NCI-H526 (cell line): ENCODE results near the gene PDK2.

Source experiments
- DNase-seq, 2 experiments: peaks; one replicate each; lab custom pipeline; 2025; lab: John Stamatoyannopoulos, UW

Gene PDK2

DNA sequence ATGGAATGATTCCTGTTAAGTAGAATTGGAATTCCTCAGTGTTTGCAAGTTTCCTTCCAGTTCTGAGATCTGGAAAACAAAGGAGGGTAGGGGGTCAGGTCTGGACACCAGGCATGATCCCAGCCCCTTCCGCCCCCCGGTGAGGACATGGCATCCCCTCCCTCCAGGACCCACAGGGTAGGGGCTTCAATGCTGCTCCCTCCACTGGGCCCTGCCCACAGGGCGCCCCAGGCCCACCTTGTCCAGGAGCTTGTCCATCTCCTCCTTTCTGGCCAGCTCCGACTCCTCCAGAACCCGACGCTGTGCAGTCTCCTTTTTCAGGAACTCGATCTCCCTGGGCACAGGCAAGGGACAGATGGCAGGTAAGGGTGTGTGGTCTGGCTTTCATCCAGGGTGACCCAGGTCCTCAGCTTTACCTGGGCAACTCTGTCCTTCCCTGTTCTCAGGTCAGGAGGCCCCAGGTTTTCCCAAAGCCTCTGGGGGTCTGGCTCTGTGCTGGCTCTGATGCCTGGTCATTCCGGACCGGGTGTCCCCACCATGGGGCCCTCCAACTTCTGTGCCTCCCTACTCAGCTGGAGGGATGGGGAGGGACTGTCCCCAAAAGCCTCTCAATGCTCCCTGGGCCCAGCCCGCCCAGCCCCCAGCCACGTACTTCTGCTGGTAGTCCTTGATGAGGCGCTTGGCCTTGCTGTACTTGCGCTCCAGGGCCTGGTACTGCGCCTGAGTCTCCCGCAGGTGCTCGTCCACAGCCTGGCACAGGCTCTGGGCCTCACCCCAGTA is 40.4 kb downstream of the PDK2 start:
- DNase-seq, result no peak

DNA sequence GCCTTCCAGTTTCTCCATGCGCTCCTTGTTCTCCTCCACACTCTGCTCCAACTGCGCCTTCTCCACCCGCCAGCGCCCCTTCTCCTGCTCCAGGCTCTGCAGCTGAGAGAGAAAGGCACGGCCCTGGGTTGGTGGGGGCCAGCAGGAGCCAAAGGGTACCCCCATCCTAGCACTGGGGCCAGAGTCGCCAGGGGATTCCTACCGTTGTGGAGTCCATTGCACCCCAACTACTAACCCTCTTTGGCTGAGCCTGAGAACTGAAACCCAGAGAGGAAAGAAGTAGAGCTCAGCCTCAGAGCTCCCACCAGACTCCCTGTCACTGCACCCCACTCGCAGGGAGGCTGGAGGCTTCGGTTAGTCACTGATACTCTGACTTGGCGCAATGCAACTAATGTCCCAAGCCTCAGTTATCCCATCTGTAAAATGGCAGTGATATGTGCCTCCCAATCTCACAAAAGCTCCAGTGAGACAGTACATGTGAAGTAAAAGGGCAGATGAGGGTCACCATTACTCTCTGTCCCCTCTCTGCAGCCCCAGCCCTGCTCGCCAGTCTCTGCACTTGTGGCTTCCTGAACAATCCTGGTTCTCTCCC is 41.0 kb downstream of the PDK2 start:
- no peak for DNase-seq

DNA sequence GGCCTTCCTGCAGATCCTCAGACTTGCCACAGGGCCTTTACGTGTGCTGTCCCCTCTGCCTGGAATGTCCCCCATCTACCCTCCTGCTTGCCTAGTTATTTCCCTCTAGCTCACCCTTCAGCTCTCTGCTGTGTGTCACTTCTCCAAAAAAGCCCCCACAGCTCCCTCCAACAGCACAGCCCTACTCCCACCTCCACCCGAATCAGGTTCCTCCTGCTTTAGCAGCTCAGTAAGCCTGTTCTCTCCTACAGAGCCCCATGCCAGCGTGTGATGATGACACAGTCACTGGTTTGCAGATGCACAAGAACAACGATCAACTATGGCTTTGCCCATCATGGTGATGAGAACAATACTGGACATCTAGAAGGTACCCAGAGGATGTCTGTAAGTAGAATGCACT is 41.9 kb downstream of the PDK2 start:
- DNase-seq, result no peak

DNA sequence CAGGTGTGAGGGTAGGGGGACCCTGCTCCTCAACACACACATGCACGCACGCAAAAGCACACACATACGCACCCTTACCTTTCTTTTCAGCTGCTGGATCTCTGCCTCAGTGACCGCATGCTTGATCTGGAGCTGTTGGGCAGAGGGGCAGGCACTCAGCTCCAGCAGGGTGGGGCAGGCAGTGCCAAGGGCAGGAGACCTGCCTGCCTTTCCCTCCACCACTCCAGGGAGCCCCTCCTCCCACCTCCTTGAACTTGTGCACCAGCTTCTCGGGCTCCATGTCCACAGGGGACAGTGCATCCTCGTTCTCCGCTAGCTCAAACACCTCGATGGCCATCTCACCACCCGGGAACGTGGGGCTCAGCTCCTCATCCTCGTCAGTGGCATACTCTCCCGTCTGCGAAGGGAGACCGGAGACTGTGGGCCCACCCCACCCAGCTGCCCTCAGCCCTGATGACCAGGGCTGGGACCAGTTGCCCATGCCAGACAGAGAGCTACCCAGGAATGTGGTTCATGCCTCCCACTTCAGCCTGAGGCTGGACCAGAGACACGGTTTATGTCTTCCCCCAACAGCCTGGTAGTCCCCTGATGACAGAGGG is 44.1 kb downstream of the PDK2 start:
- DNase-seq, result no peak

DNA sequence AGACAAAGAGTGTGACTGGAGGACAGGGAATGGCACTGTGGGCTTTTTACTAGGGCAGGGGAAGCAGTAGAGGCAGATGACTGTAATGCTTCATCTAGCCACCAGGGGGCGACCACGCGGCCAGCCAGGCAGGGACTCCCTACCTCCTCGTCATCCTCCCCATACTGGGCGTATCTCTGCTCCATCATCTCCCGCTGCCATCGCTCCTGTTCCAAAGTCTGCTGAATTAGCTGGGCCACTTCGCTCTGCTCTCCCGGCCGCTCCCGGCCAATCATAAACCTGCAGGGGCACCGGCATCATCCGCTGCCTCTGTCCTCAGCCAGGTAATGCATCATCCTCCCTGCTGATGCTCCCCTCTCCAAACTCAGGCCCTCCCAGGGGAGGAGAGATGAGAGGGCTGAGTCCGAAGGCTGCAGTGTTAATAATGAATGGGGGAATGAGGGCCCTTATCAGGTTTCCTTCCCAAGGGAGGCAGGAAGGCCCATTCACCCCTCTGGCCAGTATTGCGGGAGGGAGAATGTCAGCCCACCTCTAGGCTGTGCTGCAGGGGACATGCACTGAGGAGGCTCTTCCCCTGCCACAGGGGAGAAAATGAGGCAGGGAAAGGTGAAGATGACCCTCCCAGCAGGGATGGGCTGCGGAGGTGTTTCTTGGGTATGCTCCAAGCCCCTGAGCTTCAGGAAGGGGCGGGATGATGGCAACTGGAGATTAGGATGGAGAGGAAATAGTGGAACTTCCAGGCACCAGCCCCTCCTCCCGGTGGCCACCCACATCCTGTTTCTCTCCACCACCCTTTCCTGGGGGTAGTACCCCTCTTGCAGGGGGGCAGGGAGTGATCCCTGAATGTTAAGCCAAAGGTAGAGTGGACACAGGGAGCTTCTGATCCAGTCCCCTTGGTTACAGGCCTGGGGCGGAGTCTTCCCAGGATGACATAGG is 45.1 kb downstream of the PDK2 start:
- peak; percentile 70 to 86 for DNase-seq

DNA sequence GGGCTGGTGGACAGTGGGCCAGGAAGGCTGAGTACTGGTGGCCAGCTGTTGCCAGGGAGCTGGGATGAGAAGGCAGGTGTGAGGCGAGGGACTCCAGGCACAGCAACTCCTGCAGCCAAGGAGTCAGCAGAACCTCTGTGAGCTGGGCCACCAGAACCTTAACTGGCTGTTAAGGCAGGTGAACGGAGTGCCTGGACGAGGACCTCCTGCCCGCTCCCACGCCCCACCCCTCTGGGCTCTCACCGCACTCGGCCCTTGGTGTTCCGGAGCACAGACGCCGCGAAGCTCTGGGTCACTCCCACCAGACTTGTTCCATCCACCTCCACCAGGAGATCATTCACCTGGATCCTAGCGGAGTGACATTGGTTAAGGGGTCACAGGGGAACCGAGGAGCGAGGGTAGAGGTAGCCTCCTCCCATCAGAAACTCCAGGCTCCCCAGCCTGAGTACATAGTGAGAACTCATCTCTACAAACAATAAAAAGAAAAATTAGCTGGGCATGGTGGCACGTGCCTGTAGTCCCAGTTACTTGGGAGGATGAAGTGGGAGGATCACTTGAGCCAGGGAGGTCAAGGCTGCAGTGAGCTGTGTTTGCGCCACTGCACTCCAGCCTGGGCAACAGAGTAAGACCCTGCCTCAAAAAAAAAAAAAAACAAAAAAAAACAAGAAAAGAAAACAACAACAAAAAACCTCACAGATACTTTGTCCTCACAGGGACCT is 46.0 kb downstream of the PDK2 start:
- no peak for DNase-seq

DNA sequence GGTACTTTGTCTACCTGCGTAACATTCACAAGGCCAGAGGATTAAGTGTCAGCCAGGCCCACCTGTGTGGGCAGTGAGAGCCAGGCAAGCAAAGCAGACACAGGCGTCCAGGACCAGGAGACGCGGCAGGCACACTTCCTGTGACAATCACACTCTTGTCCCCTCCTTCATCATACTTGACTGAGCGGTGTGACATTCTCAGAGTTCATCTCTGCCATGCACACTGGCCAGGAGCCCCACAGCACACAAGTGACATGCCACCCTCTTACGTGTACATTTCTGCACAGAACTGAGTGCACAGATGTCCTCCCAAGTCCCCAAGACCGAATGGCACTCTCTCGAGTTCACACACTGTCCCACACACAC is 46.6 kb downstream of the PDK2 start:
- DNase-seq, result no peak

DNA sequence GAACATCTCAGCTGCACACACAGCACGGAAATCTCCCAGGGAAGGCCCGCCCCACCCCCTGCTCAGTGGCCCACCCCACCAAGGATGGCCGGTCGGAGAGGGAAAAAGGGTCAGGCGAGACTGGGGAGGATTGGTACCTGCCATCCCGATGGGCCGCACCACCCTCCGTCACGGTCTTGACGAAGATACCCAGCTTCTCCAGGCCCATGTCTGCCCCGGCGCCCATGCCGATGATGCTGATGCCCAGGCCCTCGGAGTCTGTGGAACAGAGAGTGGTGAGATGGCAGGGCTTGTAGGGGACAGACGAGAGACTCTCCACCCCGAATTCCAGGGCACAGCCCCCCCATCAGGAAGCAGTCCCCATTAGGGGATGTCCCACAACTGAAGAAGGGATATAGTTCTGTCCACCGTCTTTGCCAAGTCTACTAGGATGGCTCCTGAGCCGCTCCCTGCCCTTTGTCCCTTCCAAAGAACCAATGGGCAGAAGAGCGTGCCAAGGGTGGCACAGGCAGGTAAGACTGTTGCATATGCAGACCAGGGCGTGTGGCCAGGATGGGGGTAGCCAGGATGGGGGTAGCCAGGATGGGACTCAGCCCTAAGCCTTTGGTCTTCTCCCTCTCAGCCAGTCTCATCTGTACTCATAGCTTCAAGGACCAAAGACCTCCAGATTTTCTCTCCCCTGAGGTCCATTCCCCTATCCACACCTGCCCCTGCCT is 48.5 kb downstream of the PDK2 start:
- no peak for DNase-seq

DNA sequence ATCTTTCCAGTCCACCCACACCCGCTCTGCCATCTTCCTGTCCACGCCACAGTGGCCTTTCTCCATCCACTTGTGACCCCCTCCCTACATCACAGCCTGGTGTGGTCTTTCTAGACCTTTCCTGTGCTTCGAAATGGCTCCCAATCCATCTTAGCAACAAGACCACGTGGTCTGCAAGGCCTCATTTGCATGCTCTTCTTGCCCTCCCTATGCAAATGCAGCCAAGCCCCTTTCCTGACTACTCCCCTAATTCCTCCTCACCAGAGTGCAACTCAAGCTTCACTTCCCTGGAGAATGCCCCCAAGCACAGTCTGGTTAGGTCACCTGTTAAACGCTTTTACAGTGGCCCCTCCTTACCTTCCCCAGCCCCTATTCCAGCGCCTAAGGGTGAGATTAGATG is 49.2 kb downstream of the PDK2 start:
- DNase-seq, result peak; percentile 75 to 83

DNA sequence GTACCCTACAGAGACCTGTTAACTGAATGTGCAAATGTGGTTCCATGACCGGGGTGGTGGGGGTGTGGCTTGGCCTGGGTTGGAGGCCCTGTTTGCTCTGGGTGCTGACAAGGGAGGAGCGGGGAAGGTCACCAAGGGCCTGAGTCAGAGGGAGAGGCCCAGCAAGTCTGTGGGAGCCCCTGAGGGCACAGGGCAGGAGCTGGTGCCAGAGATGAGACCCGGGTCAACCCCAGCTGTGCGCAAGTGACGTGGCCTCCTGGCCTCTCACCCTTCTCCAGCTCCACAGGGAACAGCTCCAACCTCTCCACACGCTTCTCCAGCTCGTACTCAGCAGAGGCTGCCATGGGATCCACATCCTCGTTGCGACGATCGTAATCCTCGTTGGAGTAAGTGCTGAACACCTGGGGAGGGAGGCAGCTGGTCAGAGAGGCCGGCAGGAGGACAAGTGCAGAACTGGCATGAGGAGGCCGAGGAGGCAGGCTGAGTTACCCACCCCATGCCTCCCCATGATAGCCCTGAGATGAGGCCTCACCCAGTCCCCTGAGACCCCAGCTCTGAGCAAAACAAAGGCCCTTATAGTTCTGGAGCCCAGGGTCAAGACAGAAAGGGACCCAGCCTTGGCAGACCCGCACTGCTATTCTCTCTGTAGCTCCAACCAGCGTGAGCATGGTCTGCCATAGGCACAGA is 49.8 kb downstream of the PDK2 start:
- DNase-seq, result peak in 1 of 2 experiments; percentile 51

DNA sequence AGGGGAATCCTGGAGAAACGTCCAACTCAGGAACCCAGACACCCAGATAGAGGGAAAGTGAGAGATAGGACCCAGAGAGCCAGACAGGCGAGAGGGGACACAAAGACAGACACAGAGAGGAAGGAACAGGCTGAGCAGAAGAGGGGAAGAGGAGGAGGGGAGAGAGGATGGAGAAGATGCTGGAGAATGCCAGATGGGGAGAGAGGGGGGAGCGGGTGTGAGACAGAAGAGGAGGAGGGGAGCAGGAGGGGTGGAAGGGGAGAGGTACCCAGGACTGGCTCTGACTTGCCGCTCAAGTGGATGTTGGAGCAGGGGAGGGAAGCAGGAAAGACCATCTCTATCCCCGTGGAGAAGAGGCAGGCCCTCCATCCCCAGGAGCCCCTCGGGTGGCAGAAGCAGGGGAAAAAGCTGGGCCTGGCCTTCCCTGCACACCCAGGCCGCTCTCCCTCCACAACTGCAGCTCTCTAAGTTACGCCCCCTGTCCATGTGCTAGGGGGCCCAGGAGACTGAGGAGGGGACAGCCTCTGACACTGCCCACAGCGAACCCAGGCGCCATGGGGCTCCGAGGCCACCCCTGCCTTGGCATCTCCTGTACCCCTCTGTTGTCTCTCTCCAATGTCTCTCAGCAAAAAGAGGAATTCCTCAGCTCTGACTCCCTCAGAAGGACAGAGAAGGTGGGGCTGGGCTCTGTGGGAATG is 50.5 kb downstream of the PDK2 start:
- no peak for DNase-seq

DNA sequence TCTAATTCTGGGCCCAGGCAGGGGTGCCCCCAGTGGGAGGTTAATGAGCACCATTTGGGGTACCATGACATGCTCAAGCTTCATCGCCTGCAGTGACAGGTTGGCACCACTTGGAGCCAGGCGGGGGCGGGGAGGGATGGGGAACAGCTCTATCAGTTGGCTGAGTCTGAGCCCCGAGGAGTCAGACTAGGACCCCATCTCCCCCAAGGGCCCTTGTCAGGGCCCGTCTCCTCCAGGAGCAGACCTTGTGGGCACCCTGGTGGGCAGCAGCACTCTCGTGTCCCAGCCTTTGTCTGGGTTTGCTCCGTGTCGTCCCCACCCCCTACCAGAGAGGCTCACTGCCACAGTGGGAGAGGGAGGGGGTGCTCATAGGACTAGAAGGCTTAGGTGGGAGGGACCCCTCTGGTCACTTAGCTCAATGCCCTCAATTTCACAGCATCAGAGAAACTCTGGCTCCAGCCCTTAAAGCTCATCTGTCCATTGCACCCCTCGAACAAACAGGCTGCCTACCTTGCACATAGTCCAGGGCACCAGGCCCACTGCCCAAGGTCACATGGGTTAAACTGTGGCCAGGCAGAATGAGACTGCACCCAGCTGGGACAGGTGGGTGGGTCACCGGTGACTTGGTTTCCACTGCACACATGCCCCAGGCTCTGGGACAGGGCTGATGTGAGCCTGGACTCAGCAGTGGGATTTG is 51.2 kb downstream of the PDK2 start:
- DNase-seq, result no peak

DNA sequence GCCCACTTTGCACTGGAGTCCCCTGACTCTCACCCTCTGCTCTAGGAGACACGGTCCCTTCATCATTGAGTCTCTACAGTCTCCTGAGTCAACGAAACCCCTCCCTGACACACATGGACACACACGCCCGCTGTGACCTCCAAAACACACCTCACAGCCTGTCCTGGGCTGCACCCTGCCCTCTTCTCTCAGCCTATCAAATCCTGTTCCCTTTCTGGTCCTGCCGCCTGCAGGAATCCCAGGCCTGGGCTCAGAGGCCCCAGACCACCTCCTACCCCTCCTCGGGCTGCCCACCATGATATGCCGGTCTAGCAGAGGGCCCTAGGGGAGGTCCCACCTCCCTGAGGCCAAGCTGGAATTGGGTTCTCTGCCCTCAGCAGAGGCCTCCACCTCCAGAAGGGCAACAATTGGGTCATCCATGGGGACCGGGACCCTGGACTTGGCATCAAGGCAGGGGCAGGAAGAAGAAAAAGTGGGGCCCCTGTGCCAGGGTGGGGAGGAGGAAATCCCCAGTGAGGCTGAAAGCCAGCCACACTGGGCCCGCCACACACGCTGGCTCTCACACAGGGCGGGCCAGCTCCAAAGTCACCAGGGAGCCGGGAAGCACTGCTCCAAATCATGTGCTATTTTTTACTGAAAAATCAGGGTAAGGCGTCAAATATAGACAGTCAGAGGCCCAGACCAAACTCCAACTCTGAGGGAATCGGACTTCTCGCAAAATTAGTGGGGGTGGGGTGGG is 51.9 kb downstream of the PDK2 start:
- DNase-seq, result no peak

DNA sequence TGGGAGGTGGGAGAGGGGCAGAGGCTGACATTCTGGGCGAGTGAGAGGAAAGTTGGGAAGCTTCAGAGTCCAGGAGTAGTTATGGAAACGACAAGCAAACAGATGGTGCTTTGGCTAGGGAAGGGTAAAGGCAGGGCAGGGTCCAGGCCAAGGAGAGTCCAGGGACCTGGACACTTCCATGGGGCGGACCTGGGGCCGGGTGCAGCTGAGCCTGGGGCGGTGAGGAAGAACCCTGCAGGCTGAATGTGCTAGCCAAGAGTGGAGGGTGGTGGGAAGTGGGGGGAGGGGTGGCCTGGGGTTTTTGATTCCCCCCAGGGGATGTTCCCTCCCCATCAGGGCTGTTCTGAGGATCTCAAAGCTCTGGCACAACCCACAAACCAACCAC is 52.7 kb downstream of the PDK2 start:
- no peak for DNase-seq

DNA sequence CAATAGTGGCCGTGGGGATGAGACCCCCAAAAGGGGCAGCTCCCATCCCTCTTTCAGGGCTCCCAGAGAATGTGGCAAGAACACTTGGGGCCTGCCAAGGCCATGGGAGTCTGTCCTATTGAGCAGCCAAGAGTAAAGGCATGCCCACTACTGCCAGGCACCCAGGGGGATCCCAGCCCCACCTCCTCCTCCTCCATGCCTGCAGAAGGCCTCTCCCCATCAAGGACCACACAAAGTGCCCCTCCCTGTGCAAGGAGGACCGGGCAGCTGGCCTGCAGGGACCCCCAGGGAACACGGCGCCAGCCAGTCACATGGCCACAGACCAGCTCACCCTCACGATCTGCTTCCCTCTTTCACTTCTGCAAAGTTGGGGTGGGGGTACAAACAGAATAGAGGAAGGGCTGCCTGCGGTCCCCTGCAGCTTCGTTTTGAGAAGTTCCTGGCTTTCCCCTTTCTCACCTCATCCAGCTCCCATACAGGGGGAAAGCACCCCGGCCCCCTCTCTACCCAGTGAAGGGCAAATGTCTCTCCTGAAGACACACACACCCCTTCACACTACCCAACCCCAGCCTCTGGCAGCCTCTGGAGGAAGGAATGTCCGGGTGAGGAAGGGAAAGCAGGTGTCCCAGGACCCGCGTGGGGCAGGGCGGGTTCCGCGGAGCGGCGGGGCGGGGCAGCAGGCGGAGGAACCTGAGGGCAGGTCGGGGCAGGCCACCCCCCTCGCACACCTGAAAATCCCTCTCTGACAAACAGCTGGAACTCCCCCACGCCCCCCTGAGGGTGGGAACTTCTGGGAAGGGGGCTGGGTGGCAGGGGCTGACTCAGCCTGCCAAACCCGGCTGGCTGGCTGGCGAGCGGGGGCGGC is 53.3 kb downstream of the PDK2 start:
- peak in 1 of 2 experiments; percentile 67 for DNase-seq

DNA sequence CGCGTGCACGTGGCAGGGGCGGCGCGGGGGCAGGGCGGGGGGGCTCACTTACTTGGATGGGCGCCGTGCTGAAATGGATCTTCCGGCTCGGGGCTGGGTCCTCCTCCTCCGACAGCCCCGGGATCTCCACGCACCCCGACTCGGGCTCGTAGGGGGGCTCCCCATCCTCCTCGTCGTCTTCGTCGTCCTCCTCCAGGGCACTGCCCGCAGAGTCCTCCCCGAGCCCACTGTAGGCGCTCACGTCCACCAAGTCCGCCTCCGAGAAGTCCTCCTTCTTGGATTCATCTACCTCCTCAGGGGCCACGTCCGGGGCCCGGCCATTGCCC is 53.9 kb downstream of the PDK2 start:
- DNase-seq, result no peak

DNA sequence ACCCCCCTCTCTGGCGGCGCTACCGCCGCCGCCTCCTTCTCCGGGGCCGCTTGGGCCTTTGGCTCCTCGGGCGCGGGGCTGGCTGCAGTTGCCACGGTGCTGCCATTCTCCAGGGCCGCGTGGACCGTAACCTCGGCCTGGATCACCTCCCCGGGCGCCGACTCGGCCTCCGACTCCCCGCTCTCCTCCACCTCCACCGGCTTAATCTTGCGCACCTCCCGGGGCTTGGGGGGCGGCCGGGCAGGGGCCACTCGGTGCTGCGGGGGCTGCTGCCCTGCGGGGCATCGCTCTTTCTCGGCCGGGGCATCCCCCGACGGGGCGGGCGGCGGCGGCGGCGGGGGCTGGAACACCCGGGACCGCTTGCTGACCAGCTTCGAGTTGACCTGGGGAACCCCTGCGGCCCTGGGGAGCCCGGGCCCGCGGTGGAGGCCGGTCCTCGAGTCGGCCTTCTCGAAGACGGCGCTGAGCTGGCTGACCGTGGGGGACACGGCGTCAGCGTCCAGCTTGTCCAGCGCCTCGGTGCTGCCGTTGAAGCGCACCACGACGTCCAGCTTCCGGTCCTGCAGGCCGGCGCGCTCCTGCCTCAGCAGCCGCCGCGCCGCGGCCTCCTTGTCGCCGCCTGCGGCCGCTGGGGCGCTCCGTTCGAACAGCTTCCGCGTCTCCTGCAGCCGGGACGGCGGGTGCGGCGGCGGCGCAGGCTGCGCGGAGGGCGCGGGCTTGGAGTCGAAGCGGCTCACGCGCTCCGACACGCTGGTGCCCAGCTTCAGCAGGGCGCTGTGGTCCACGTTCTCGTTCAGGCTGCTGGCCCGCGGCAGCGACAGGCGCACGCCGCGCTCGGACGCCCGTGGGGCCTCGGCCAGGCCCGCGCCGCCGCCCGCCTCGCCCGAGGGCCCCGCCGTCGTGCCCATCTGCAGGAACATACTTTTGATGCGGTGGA is 54.5 kb downstream of the PDK2 start:
- peak in 1 of 2 experiments; percentile 84 for DNase-seq
